Activated T-helper 2 cell treated with anti-CD3 and anti-CD28 coated beads, Interferon-gamma antibody, Interleukin-2, Interleukin-4, amounts not matched to agents 10 μg/mL and 5 μg/mL and 100 μg/mL, durations not matched to agents 14 hours and 24 hours and 36 hours (primary cell): Measurements from ENCODE around the gene CCR9. TPM values are rescaled to one million over a fixed set of nuclear protein-coding genes. Genes with fewer than 3 reads are reported as not detected.

Experiments used
- DNase-seq: peaks from one replicate; pipeline ENCODE4 v3.0.0; 2021; ENCODE audit warnings: low spot score
- H3K27ac Mint-ChIP-seq: one replicate; pipeline ENCODE4 v1.8.0; 2021; ENCODE audit warnings: mixed read lengths
- H3K27me3 Mint-ChIP-seq: one replicate; pipeline ENCODE4 v1.8.0; 2021; ENCODE audit warnings: low read depth, mixed read lengths
- H3K36me3 Mint-ChIP-seq: one replicate; pipeline ENCODE4 v1.8.0; 2021; ENCODE audit warnings: low read depth, mixed read lengths
- H3K4me1 Mint-ChIP-seq: one replicate; pipeline ENCODE4 v1.8.0; 2021; ENCODE audit warnings: low read depth, mixed read lengths
- H3K4me3 Mint-ChIP-seq: one replicate; pipeline ENCODE4 v1.8.0; 2021; ENCODE audit warnings: low read depth, mild to moderate bottlenecking, moderate library complexity, mixed read lengths
- H3K9me3 Mint-ChIP-seq: one replicate; pipeline ENCODE4 v1.8.0; 2021; ENCODE audit warnings: mixed read lengths
- intact Hi-C: fragments of 100-400 bp; cut with micrococcal nuclease; formaldehyde crosslinking; loops from one replicate; pipeline ENCODE4 v1.15.1; 2023
- total RNA-seq: library from RNA; stranded (reverse); gene quantifications from 2 replicates; pipeline ENCODE4 v1.2.3, GENCODE V29; 2022

Gene CCR9
- total RNA-seq, 1 donor from 2014 or later: not detected

DNA sequence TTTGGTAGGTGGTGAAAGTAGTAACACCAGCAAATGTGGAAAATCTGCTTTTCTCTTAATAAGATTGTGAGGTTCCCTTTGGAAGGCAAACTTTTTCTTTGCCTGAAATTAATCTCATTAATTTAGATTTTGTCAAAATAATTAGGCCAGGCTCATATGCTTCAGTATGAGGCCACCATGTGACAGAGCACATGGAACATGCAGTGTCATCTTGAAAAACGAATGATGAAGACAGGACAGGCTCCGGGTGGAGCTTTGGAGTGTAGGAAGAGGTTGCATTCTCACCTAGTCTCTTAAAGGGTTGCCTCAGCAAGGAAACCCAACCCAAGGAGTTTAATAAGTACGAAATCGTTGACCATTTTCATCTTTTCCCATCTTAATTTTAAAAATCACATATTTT lies 25.9 kb upstream of the CCR9 start:
- Mint-ChIP-seq H3K36me3 (peaks cover 13% of the 10 kb centered on the region), H3K4me1 (peaks cover 39% of the 10 kb centered on the region), H3K27me3 (peaks cover 60% of the 10 kb centered on the region), H3K9me3 (peaks cover 28% of the 10 kb centered on the region), H3K27ac (no peak overlapping the region), H3K4me3 (no peak overlapping the region)
- DNase-seq: no peak
- intact Hi-C loops: loop anchor here (2.0 to 10.0 kb wide), 4 partner anchors 16 to 512 kb away; partner anchors contain the start of genes CCR1, CCR5 and FYCO1

DNA sequence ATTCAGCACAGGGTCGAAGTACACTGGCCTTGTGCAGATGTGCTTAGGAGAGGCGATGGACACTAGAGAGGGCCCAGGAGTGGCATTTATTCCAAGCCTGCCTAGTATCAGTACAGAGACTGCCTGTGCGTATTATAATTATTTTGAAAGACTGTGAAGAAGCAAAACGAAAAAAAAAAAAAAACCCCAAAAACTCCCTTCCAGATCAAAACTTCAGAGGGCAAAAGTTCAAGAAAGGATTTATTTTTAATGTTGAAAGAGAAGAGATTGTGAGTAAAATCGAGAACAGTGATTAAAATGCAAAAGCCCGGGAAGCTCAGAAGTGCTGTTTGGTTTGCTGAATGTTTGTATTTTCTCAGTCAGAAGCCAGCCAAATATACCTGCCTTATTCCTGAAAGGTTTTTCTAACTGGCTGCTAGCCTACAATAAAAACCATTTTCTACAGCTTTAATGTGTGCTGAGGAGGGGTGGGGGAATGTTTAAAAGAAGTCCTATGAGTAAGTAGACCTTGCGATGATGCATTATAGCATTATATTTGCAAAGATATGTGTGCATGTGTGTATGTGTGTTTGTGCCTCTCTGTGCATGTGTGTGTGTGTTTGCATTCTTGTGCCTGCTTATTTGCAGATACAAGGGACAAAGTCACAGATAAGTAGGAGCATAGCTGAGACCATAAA lies 25.2 kb upstream of the CCR9 start:
- peaks cover 11% of the 10 kb centered on the region for H3K36me3 Mint-ChIP-seq
- no peak for DNase-seq
- peaks cover 43% of the 10 kb centered on the region for H3K4me1 Mint-ChIP-seq
- peaks cover 25% of the 10 kb centered on the region for H3K9me3 Mint-ChIP-seq
- intact Hi-C loops: loop anchor here (1.0 to 10.0 kb wide), 5 partner anchors 16 to 511 kb away; partner anchors contain the start of genes CCR1, CCR5 and FYCO1
- peak overlapping the region; percentile 13 for H3K4me3 Mint-ChIP-seq
- H3K27me3 Mint-ChIP-seq: peaks cover 61% of the 10 kb centered on the region
- H3K27ac Mint-ChIP-seq: peak overlapping the region; percentile 42

DNA sequence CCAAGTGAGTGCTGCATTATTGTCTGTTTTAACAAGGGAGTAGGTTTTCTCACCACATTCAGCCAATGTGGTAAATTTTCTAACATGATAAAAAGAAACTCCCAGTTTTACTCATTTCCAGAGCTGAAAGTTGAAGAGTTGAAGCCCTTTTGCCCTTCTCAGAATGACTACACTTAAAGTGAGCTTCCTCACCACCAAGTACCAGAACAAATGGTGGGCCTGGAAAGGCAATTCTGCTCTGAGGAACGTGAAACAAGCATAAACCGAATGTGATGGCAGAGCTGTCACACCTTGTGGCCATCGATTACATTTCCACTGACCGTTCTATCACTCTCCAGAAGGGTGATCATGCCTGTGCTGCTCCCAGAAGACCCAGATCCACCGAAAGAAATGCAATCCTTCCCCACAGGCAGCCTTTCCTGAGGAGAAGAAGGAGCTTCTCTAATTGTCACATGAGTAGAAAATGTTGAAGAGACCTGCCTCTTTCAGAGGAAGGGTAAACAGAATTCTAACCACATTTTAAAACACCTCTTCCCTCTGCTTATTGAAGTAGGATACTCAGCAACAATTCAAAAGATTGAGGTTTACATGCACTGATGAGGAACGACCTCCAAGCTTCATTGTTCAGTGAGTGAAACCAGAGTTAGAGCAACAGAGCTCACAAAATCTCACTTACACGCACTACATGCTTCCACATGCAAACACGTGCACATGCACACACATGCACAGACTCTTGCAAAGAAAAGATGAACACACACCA lies 21.4 kb upstream of the CCR9 start:
- H3K27me3 Mint-ChIP-seq: peaks cover 65% of the 10 kb centered on the region
- intact Hi-C loops: loop anchor here (1.0 to 10.0 kb wide), 6 partner anchors 51 to 507 kb away; partner anchors contain the start of genes CCR1, CCR5 and FYCO1
- peaks cover 56% of the 10 kb centered on the region for H3K4me1 Mint-ChIP-seq
- H3K36me3 Mint-ChIP-seq: peaks cover 9% of the 10 kb centered on the region
- peak overlapping the region; percentile 13 for H3K27ac Mint-ChIP-seq
- no peak overlapping the region for H3K4me3 Mint-ChIP-seq
- peaks cover 15% of the 10 kb centered on the region for H3K9me3 Mint-ChIP-seq
- peak; percentile 38 for DNase-seq

DNA sequence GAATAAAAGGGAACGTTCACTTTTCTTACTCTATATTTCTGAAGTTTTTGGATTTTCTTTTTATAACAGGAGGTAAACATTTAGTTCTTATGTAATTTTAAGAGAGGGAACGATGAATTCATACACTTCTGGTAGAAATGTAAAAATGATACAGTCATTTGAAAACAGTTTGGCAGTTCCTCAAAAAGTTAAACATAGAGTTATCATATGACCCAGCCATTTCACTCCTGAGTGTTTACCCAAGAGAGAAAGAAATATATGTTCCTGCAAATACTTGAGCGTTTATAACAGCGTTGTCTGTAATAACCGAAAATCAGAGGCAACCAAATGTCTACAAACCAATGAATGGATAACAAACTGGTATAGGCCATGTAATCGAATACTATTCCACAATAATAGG lies 20.8 kb upstream of the CCR9 start:
- no peak overlapping the region for H3K4me3 Mint-ChIP-seq
- H3K4me1 Mint-ChIP-seq: peaks cover 58% of the 10 kb centered on the region
- H3K36me3 Mint-ChIP-seq: peaks cover 9% of the 10 kb centered on the region
- DNase-seq: no peak
- H3K9me3 Mint-ChIP-seq: peaks cover 15% of the 10 kb centered on the region
- H3K27me3 Mint-ChIP-seq: peaks cover 70% of the 10 kb centered on the region
- H3K27ac Mint-ChIP-seq: no peak overlapping the region
- intact Hi-C loops: loop anchor here (2.0 to 10.0 kb wide), 3 partner anchors 129 to 433 kb away; partner anchors contain the start of gene FYCO1

DNA sequence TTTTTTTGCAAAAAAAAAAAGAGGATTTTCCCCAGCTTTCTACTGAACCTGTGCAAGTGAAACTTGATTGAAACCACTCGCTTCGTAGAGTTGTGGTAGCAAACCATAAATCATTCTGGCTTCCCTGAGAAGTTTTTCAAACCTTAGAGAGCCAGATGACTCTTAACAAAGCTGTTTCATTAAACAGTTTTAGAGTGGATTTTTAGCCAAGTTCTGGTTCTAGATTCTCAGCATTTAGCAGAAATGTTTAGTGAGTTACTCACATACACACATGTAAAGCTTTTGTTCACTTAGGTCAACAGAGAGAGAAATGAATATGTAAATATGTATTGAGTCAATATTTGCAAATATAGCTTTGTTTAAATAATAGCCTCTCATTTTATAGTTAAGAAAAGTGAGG lies 18.1 kb upstream of the CCR9 start:
- Mint-ChIP-seq H3K36me3 (peaks cover 6% of the 10 kb centered on the region), H3K27ac (no peak overlapping the region), H3K4me1 (peaks cover 37% of the 10 kb centered on the region), H3K4me3 (no peak overlapping the region), H3K27me3 (peaks cover 73% of the 10 kb centered on the region), H3K9me3 (peaks cover 8% of the 10 kb centered on the region)
- DNase-seq: no peak
- intact Hi-C loops: loop anchor here (10.0 kb wide), 1 partner anchor 127 kb away; the partner anchor contains the start of gene FYCO1

DNA sequence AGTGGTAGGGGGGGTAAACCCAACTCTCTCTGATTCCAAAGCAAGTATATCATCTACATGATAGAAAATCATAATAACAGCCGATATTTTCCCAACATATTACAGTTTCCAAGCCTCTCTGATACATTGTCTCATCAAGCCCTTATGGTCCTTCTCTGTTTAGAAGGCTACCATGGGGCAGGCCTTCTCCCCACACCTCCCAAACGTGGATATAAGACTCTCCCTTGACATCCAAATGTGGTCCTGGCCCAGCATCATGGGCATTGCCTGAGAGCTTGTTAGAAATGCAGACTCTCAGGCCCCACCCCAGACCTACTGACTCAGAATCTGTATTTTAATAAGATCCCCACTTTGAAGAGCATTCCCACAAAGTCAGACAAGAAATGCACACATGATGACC lies 17.7 kb upstream of the CCR9 start:
- DNase-seq: no peak
- no peak overlapping the region for H3K4me3 Mint-ChIP-seq
- H3K4me1 Mint-ChIP-seq: peaks cover 34% of the 10 kb centered on the region
- peaks cover 71% of the 10 kb centered on the region for H3K27me3 Mint-ChIP-seq
- H3K36me3 Mint-ChIP-seq: peaks cover 1% of the 10 kb centered on the region
- peaks cover 5% of the 10 kb centered on the region for H3K9me3 Mint-ChIP-seq
- intact Hi-C loops: loop anchor here (10.0 kb wide), 1 partner anchor 126 kb away; the partner anchor contains the start of gene FYCO1
- no peak overlapping the region for H3K27ac Mint-ChIP-seq

DNA sequence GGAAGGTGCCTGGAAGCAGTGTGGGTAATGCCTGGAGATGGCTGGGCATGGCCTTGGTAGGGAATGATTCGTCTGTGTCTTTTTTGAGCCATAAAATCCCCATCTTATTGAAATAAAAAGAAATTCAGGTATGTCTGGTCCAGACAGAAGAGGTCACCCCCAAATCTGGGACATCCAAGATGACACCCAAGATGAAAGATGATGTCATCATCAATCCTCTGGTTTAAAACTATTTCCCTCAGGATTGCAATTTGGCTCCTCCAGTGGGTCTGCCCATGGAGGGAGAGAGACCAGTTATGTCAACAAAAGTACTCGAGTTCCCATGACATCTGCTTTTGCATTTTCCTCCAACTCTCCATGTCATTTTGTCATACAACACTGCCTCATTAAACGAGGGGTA lies 16.7 kb upstream of the CCR9 start:
- Mint-ChIP-seq H3K36me3 (no peaks in the 10 kb centered on the region), H3K9me3 (peaks cover 6% of the 10 kb centered on the region), H3K27me3 (peaks cover 81% of the 10 kb centered on the region), H3K4me1 (peaks cover 33% of the 10 kb centered on the region), H3K27ac (no peak overlapping the region), H3K4me3 (no peak overlapping the region)
- no peak for DNase-seq
- intact Hi-C loops: loop anchor here (1.0 to 10.0 kb wide), 2 partner anchors 12 to 125 kb away; partner anchors contain the start of gene FYCO1

DNA sequence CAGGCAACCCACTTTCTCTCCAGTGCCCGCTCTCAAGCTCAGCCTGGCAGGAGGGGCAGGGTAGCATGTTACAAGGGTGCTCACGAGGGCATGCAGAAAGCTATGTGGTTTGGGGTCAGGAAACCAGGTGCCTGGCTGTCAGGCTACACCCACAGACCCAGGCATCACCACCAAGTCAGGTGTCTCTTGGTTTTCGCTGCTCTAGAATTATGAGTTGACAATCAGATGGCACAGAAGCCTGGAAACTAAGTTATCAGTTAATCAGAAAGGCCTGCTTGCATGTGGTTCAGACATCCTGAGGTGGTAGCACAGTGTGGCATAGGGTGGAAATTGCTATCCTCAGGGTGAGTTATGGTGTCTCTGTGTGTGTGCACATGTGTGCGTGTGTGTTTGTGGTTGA lies 16.2 kb upstream of the CCR9 start:
- H3K4me1 Mint-ChIP-seq: peaks cover 29% of the 10 kb centered on the region

DNA sequence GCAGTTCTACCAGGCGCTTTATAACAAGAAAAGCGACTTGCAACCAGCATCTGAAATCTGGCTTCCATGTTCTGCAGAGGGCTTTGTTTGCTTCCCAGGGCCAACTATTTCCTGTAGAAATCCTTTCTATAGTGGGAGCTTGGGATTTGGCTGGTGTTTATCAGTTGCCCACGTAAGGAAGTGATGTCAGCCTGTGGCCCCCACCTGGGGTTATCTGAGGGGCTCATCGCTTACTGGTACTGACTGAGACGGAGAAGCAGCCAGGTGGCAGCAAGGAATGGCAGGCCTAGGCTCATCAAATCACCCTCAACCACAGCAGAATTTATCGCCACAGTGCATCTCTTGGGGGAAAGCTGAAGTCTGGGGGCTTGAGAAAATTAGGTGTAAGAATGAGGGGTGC lies 14.6 kb upstream of the CCR9 start:
- Mint-ChIP-seq H3K4me3 (no peak overlapping the region), H3K27me3 (peaks cover 80% of the 10 kb centered on the region), H3K36me3 (no peaks in the 10 kb centered on the region), H3K27ac (no peak overlapping the region), H3K9me3 (peaks cover 6% of the 10 kb centered on the region), H3K4me1 (peaks cover 21% of the 10 kb centered on the region)
- DNase-seq: no peak
- intact Hi-C loops: no loop called here

More for the DNA sequence above, 16.2 kb upstream of the CCR9 start:
- peaks cover 6% of the 10 kb centered on the region for H3K9me3 Mint-ChIP-seq
- H3K27me3 Mint-ChIP-seq: peaks cover 82% of the 10 kb centered on the region
- intact Hi-C loops: loop anchor here (1.0 kb wide), 1 partner anchor 11 kb away; no protein-coding TSS in a partner anchor
- peak; percentile 44 for DNase-seq
- no peak overlapping the region for H3K4me3 Mint-ChIP-seq
- no peaks in the 10 kb centered on the region for H3K36me3 Mint-ChIP-seq
- no peak overlapping the region for H3K27ac Mint-ChIP-seq

DNA sequence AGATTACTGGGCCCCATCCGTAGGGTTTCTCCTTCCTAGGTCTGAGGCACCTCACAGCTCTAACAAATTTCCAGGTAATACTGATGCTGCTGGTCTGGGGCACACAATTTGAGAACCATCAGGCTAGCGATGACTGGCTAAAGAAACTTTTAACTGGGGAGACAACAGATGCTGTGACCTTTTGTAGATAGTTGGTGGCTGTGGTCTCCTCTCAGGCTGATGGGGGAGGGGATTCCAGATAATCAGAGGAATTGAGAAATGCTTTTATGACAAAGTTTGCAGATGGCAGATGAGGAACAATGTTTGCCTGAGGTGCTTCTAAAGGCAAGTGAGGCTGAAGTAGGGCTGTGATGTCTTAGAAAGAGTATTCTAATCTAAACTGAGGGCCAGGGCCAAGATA lies 13.8 kb upstream of the CCR9 start:
- intact Hi-C loops: no loop called here
- H3K4me3 Mint-ChIP-seq: no peak overlapping the region

DNA sequence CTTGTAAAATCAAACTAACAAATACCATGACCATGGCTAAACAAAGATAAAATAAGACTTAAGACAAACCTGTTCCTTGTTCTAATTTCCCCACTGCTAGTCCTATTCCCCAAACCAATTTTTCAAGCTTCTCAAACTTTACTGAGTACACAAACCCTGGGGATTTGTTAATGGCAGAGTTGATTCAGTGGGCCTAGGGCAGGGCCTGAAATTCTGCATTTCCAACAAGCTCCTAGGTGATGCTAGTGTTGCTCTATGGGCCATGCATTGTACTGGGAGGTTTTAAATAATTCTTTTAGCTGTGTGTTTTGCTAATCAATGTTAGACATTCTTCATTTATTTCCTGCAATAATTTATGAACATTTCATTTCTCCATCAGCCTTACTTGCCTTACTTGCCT lies 13.3 kb upstream of the CCR9 start:
- Mint-ChIP-seq H3K9me3 (peaks cover 6% of the 10 kb centered on the region), H3K4me3 (no peak overlapping the region), H3K36me3 (no peaks in the 10 kb centered on the region), H3K27me3 (peaks cover 75% of the 10 kb centered on the region), H3K4me1 (peaks cover 21% of the 10 kb centered on the region), H3K27ac (no peak overlapping the region)
- intact Hi-C loops: no loop called here
- no peak for DNase-seq

More for the DNA sequence above, 13.8 kb upstream of the CCR9 start:
- no peaks in the 10 kb centered on the region for H3K36me3 Mint-ChIP-seq
- peaks cover 21% of the 10 kb centered on the region for H3K4me1 Mint-ChIP-seq
- H3K9me3 Mint-ChIP-seq: peaks cover 6% of the 10 kb centered on the region
- H3K27me3 Mint-ChIP-seq: peaks cover 76% of the 10 kb centered on the region
- H3K27ac Mint-ChIP-seq: no peak overlapping the region
- DNase-seq: no peak

DNA sequence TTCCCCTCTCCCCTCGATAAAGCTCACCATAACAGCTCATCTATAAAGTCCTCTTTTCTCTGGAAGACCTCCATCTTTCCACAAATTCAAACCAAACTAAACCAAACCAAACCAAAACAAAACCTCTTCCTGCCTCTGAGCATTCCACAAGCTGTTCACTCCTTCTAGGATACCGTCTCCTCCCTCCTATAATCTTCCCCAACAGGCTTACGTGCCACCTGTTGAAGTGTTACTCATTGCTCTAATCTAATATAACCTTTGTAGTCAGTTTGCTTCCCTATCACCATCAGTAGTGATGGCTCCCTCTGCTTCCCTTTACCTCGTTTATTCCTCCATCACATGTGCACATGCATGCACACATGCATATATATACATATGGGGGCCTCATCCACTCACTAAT lies 12.7 kb upstream of the CCR9 start:
- H3K27ac Mint-ChIP-seq: no peak overlapping the region
- peaks cover 74% of the 10 kb centered on the region for H3K27me3 Mint-ChIP-seq
- intact Hi-C loops: no loop called here
- no peak for DNase-seq
- H3K9me3 Mint-ChIP-seq: peaks cover 6% of the 10 kb centered on the region
- no peaks in the 10 kb centered on the region for H3K36me3 Mint-ChIP-seq
- H3K4me1 Mint-ChIP-seq: peaks cover 18% of the 10 kb centered on the region
- H3K4me3 Mint-ChIP-seq: no peak overlapping the region
